Measurements from ENCODE around the gene CDKL4. TPM values are rescaled to one million over a fixed set of nuclear protein-coding genes. Genes with fewer than 3 reads are reported as not detected.

Gene CDKL4
- not detected for polyA plus RNA-seq (ENCODE audit: low read depth in 6 of 6)

- peak within 1 kb of the TSS; percentile 81 to 93 (median 86) for H3K4me3 Mint-ChIP-seq
- no peaks in the 10 kb centered on the region for H3K36me3 Mint-ChIP-seq
- ATAC-seq (ENCODE audit: low read depth in 2 of 2) (peak; percentile 85 to 87), DNase-seq (peak; percentile 24)
- H3K27ac Mint-ChIP-seq = peak within 1 kb of the TSS in 4 of 6 donors; percentile 34 to 74 (median 38)
- H3K9me3 Mint-ChIP-seq = peaks cover 0 to 2% (median 0%) of the 10 kb centered on the region in 7 donors
- H3K4me1 Mint-ChIP-seq = peaks cover 11 to 16% (median 11%) of the 10 kb centered on the region in 3 donors
- H3K27me3 Mint-ChIP-seq = no peaks in the 10 kb centered on the region
Observed at GRCh38 chr2:39243469-39244123, at the start of gene CDKL4. CDKL4 (minus strand) TSS chr2:39243970.

- H3K4me3 Mint-ChIP-seq = no peak overlapping the region
- no peak for ATAC-seq (ENCODE audit: low read depth in 2 of 2)
Observed at GRCh38 chr2:39290433-39290832, 46.7 kb upstream of the CDKL4 start.

GRCh38 chr2:39289609-39290008, 45.8 kb upstream of the CDKL4 start:
- no peaks in the 10 kb centered on the region for H3K4me1 Mint-ChIP-seq
- H3K9me3 Mint-ChIP-seq = no peaks in the 10 kb centered on the region
- no peak overlapping the region for H3K4me3 Mint-ChIP-seq
- DNase-seq = no peak
- no peaks in the 10 kb centered on the region for H3K27me3 Mint-ChIP-seq
- no peak for ATAC-seq (ENCODE audit: low read depth in 2 of 2)
- no peak overlapping the region for H3K27ac Mint-ChIP-seq
- no peaks in the 10 kb centered on the region for H3K36me3 Mint-ChIP-seq

More at GRCh38 chr2:39290433-39290832, 46.7 kb upstream of the CDKL4 start:
- Mint-ChIP-seq H3K27ac (no peak overlapping the region), H3K36me3 (no peaks in the 10 kb centered on the region), H3K4me1 (no peaks in the 10 kb centered on the region), H3K9me3 (no peaks in the 10 kb centered on the region), H3K27me3 (no peaks in the 10 kb centered on the region)
- DNase-seq = no peak

- no peak overlapping the region for H3K27ac Mint-ChIP-seq
- no peak for ATAC-seq (ENCODE audit: low read depth in 2 of 2)
- H3K4me3 Mint-ChIP-seq = no peak overlapping the region
- no peaks in the 10 kb centered on the region for H3K9me3 Mint-ChIP-seq
- no peaks in the 10 kb centered on the region for H3K27me3 Mint-ChIP-seq
- DNase-seq = no peak
- peaks cover 0 to 3% of the 10 kb centered on the region in 2 donors for H3K36me3 Mint-ChIP-seq
- no peaks in the 10 kb centered on the region for H3K4me1 Mint-ChIP-seq
Observed at GRCh38 chr2:39283561-39283960, 39.8 kb upstream of the CDKL4 start.

GRCh38 chr2:39281391-39281790, 37.6 kb upstream of the CDKL4 start:
- DNase-seq = no peak
- H3K27ac Mint-ChIP-seq = no peak overlapping the region
- no peaks in the 10 kb centered on the region for H3K9me3 Mint-ChIP-seq
- no peaks in the 10 kb centered on the region for H3K27me3 Mint-ChIP-seq
- H3K4me1 Mint-ChIP-seq = no peaks in the 10 kb centered on the region
- ATAC-seq (ENCODE audit: low read depth in 2 of 2) = no peak
- H3K36me3 Mint-ChIP-seq = peaks cover 9 to 11% of the 10 kb centered on the region in 2 donors
- no peak overlapping the region for H3K4me3 Mint-ChIP-seq

GRCh38 chr2:39275016-39275415, 31.2 kb upstream of the CDKL4 start:
- Mint-ChIP-seq H3K9me3 (no peaks in the 10 kb centered on the region), H3K27me3 (no peaks in the 10 kb centered on the region), H3K4me1 (no peaks in the 10 kb centered on the region), H3K27ac (peak overlapping the region in 1 of 6 donors; percentile 15), H3K4me3 (no peak overlapping the region), H3K36me3 (peaks cover 9 to 13% of the 10 kb centered on the region in 2 donors)
- DNase-seq (no peak), ATAC-seq (ENCODE audit: low read depth in 2 of 2) (no peak)

GRCh38 chr2:39269941-39270340, 26.2 kb upstream of the CDKL4 start:
- Mint-ChIP-seq H3K4me3 (no peak overlapping the region), H3K27ac (no peak overlapping the region), H3K27me3 (no peaks in the 10 kb centered on the region), H3K4me1 (peaks cover 12 to 17% (median 16%) of the 10 kb centered on the region in 3 donors), H3K36me3 (no peaks in the 10 kb centered on the region), H3K9me3 (no peaks in the 10 kb centered on the region)
- ATAC-seq (ENCODE audit: low read depth in 2 of 2) (no peak), DNase-seq (no peak)

GRCh38 chr2:39266916-39267434, 23.2 kb upstream of the CDKL4 start:
- Mint-ChIP-seq H3K9me3 (no peaks in the 10 kb centered on the region), H3K36me3 (no peaks in the 10 kb centered on the region), H3K4me1 (peaks cover 20 to 27% (median 21%) of the 10 kb centered on the region in 3 donors), H3K27me3 (no peaks in the 10 kb centered on the region), H3K4me3 (no peak overlapping the region), H3K27ac (peak overlapping the region in 1 of 6 donors; percentile 61)
- ATAC-seq (ENCODE audit: low read depth in 2 of 2) = no peak
- DNase-seq = no peak

GRCh38 chr2:39266139-39266805, 22.5 kb upstream of the CDKL4 start:
- DNase-seq (peak; percentile 6), ATAC-seq (ENCODE audit: low read depth in 2 of 2) (peak; percentile 72 to 74)
- Mint-ChIP-seq H3K27me3 (no peaks in the 10 kb centered on the region), H3K27ac (peak overlapping the region; percentile 48 to 86 (median 67)), H3K36me3 (no peaks in the 10 kb centered on the region), H3K9me3 (no peaks in the 10 kb centered on the region), H3K4me3 (peak overlapping the region in 6 of 8 donors; percentile 17 to 60 (median 38)), H3K4me1 (peaks cover 20 to 27% (median 21%) of the 10 kb centered on the region in 3 donors)

GRCh38 chr2:39265315-39265714, 21.5 kb upstream of the CDKL4 start:
- peaks cover 20 to 27% (median 21%) of the 10 kb centered on the region in 3 donors for H3K4me1 Mint-ChIP-seq
- no peaks in the 10 kb centered on the region for H3K27me3 Mint-ChIP-seq
- H3K36me3 Mint-ChIP-seq = no peaks in the 10 kb centered on the region
- H3K4me3 Mint-ChIP-seq = peak overlapping the region in 7 of 8 donors; percentile 16 to 77 (median 46)
- DNase-seq (no peak), ATAC-seq (ENCODE audit: low read depth in 2 of 2) (peak in 1 of 2 donors; percentile 36)
- H3K9me3 Mint-ChIP-seq = no peaks in the 10 kb centered on the region
- peak overlapping the region in 5 of 6 donors; percentile 34 to 83 (median 66) for H3K27ac Mint-ChIP-seq

- Mint-ChIP-seq H3K9me3 (no peaks in the 10 kb centered on the region), H3K4me3 (peak overlapping the region in 5 of 8 donors; percentile 16 to 48 (median 42)), H3K4me1 (peaks cover 20 to 27% (median 21%) of the 10 kb centered on the region in 3 donors), H3K27ac (peak overlapping the region in 5 of 6 donors; percentile 0 to 94 (median 65)), H3K36me3 (no peaks in the 10 kb centered on the region), H3K27me3 (no peaks in the 10 kb centered on the region)
- ATAC-seq (ENCODE audit: low read depth in 2 of 2) (peak; percentile 77 to 83), DNase-seq (peak; percentile 7)
Observed at GRCh38 chr2:39264733-39265132, 21.0 kb upstream of the CDKL4 start.

- Mint-ChIP-seq H3K9me3 (no peaks in the 10 kb centered on the region), H3K27ac (no peak overlapping the region), H3K27me3 (no peaks in the 10 kb centered on the region), H3K36me3 (no peaks in the 10 kb centered on the region), H3K4me3 (no peak overlapping the region), H3K4me1 (peaks cover 6 to 11% (median 8%) of the 10 kb centered on the region in 3 donors)
- DNase-seq = no peak
- no peak for ATAC-seq (ENCODE audit: low read depth in 2 of 2)
Observed at GRCh38 chr2:39260087-39260486, 16.3 kb upstream of the CDKL4 start.

- H3K4me3 Mint-ChIP-seq = no peak overlapping the region
- peaks cover 0 to 6% (median 3%) of the 10 kb centered on the region in 7 donors for H3K9me3 Mint-ChIP-seq
- H3K27ac Mint-ChIP-seq = no peak overlapping the region
- ATAC-seq (ENCODE audit: low read depth in 2 of 2) (no peak), DNase-seq (no peak)
- H3K27me3 Mint-ChIP-seq = no peaks in the 10 kb centered on the region
- H3K4me1 Mint-ChIP-seq = no peaks in the 10 kb centered on the region
- peaks cover 0 to 7% of the 10 kb centered on the region in 2 donors for H3K36me3 Mint-ChIP-seq
Observed at GRCh38 chr2:39256040-39256439, 12.3 kb upstream of the CDKL4 start.

Measured in naive B cell (primary cell).